HUDEP-2 (cell line): ENCODE data around the gene CXXC4.

ENCODE experiments used
- DNase-seq, 76 experiments: peaks; one replicate each; lab custom pipeline; 2025; ENCODE audit not compliant: unreplicated experiment in 76 of 76; lab: John Stamatoyannopoulos, UW

The CXXC4 gene

DNA sequence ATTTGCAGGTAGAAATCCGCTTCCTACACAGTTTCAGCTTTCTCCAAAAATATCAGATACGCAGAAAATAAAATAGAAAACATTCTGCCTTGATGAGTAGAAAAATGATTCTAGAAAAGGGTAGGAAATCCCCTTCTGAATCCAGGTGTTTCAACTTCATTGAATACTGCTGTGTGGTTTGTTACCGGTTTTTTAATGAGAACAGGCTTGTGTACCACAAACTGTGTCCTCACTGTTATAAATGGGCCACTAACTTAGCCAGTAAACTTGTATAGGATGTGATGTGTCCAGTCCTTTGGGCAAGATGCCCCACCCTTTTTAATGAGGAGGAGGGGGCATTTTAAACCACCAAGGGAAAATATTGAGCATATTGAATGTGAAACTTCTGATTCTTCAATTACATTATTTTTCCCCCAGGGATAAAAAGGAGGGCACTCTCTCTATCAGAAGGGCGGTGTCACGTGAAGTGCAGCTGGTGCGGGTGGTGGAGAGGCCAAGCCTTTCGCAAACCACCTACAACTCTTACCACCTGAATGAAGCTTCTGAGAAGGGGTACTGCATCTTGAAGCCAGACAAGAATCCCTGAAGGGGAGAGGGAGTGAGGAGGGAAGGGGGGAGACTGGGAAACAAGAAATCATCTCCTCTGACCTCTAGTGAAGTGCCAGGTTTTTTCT is 4.5 kb downstream of the CXXC4 start:
- peak in 1 of 76 experiments; percentile 1 for DNase-seq

DNA sequence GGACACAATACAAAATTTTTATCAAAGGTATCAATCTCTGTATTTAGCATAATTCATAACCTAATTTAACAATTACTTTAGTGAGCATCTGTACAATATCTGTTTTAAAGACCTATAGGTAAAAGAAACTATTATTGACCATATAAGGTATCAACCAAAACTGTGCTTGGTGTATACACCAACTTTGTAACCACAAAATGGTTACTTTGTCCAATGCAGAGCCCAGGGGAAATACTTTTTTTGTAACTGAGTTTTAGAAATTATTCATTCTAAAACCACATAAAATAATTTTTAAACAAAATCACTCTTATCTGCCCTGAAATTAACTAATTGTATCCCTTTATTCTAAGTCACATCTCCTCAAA is 5.0 kb downstream of the CXXC4 start:
- DNase-seq, result no peak

DNA sequence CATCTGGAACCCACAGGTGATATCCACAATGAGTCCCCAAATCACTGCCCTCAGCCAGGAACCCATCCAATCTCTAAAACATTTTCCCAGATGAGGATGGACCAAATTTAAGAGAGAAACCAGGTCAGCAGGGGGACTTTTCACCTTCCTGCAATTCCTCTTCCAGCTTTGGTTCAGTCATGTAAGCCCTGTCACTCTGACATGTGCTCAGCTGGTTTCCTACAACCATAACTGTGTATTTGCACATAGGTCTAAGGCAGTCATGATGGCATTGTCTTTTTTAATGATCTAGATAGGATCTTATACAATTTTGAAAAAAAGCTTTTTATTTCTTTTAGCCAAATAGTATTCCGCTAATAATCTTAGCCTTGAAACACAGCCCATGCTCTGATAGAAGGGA is 6.5 kb downstream of the CXXC4 start:
- DNase-seq, result no peak

DNA sequence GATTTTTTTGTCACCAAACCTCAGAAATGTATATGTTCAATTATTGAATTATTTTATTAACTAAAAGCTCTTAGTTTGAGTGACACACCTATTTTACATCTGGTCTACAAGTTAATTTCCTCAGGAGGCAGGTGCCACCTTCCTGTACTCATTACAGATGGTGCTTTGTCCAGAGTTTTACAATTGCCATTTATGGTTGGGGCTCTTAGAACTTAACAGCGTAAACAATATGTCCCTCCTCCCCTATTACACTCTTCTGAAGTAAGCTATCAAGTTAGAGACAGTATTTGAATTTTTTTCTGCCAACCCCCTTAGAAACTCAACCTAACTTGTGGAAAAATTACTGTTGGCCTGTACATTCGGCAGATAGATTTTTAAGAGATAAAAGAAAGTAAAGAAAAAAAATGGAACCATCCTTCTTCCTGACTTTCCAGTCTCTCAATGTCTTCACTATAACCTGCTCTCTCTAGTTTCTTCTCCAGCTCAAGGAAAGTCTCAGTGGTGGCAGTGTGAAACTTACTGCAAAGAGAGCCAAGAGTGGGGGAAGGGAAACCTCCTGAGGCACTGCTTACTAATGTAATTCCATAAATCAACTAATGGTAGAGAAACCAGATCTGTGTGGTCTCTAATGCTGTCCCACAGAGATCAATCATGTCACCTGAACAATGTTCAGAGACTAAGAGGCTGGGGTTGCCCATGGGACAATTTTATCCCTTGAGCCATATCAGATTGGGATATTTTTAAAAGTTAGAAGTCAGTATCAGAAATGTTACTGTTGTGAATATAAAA is 7.8 kb downstream of the CXXC4 start:
- no peak for DNase-seq

DNA sequence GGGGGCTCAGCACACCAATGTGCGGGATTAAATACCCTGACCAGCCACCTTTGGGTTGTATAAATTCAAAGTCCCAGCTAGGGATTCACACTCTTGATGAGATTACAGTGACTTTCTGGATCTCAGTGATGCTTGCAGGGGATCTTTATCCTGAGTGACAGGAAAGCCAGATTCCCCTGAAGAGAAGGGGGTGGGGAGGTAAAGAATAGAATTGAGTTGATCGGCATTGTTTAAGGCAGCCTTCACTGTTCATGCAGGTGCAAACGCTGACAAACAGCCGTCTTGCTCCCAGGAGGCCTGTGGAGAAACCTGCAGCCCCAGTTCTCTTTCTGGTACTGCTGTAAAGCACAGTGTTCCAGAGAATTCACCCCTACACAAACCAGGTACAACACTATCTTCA is 19.0 kb downstream of the CXXC4 start:
- DNase-seq, result no peak

DNA sequence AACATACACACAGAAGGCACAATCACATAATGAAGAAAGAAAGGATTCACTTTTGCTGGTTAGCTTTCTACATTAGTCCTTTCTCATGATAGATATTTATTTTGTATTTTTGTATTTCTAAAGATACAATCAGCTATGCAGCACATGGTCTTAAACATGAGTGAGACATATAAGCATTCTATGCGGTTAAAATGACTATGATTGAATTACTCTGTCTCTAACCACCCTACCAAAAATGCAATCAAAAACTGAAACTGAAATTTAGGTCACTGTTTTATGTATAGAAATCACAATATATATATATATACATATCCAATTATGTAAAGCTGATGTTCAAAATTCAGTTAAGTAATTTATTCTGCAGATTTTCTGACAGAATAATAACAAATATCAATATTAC is 21.9 kb downstream of the CXXC4 start:
- DNase-seq, result no peak

DNA sequence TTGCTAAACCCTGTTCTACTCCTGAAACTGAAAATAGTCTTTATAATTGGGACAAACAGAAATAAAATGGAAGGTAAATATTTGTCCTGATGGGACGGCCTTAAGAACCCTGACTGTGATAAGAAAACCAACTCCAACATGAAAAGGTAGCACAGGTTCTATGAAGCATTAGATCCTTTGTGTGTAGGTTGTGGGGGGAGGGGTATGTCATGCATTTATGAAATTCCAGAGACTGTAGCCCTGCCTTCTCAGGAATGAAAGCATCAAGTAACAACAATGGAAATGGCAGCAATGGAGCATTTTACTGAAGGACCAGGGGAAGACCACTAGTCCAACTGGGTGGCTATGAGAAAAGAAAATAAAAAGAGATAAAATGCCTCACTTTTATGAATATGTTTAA is 23.9 kb downstream of the CXXC4 start:
- DNase-seq, result no peak

DNA sequence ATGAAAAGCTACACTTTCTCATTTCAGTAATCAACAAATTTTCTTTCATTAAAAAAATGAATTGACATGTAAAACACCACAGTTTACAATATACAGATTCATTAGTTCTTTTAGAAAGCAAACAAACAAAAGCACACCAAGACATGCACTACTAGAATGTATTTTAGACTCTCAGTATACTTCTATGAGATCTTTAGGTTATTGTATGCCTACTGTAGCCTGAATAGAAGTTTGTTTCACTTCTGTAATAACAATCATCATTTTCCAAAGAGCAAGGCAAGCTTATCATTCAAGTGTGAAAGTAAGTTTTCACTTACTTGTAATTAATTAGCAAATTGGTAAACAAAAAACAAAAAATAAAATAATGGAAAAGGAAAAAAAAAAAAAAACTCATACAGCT is 24.9 kb downstream of the CXXC4 start:
- no peak for DNase-seq

DNA sequence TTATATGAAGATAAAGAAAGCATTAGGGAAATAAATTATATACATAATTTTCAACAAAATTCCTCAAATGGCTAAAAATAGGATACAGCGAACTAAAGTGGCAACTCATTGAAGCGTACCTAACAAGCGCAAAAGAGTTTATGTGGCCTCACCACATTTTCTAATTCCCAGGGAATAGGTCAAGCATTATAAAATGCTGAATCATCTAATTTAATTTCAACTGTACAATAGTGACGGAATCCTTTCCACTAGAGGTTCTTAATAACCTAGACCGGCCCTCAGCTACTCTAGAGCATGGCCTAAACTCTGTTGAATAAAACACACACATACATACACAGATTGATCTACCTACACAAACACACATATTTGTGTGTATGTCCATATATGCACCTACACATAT is 29.1 kb downstream of the CXXC4 start:
- DNase-seq, result no peak

DNA sequence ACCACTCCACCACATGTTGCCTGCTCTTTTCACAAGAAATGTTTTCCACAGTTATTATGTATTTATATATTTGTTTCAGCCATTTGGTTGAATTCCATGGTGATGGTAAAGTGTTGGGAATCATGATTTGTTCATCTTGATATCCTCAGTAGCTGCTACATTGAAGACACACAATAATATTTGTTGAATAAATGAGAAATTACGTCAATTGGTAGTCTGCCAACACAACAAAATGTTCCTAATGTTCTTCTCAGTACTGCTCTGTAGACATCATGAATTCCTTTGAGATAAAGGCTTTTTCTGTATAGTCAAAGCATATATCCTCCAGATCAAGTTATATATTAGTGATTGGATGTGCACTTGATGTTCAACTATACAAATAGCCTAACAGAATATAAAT is 29.5 kb downstream of the CXXC4 start:
- no peak for DNase-seq

DNA sequence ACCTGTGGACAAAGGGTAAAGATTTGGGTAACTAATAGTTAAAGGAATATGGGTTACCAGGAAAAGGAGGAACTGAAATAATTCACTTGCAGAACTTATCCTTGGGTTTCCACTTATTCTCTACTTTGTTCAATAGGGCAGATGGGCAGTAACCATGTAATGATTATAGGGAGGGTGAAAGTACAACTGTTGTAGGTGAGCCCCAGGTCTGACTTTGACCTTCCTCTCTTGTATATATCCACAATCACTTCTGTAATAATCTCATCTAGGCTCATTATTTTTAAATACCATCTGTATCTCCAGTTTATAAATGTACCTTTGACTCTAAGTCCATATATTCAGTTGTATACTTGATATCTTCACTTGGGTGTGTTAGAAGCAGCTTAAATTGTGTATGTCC is 32.1 kb downstream of the CXXC4 start:
- DNase-seq, result no peak

DNA sequence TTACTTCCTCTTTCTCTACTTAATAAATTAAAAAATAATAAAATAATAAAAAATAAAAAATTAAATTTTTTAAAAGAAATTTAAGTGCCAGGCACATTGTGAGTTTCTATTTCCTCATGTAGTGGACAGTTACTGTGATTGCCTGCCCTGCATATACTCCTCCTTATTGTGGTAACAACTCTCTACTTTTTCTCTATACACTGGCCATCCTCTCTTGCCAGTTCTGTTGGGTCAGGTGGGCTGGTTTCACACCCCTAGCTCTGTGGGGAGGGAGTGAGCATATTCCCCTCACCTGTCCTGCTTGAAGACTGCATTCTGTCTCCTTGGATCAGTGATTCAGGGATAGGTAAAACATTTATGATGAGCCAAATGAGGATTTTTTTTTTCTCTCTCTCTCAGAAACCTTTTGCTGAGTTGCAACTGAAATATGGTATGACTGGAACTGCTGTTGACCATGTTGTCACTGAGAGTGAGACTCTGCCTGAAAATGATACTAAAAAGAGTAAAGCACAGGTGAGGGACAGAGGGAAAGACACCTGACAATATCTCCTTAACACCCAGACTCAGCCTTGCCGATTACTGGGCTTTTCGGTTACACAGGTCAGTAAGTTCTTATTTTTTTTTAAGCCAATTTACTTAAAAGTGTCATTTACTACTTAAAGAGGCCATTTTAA is 37.2 kb downstream of the CXXC4 start:
- DNase-seq, result no peak

DNA sequence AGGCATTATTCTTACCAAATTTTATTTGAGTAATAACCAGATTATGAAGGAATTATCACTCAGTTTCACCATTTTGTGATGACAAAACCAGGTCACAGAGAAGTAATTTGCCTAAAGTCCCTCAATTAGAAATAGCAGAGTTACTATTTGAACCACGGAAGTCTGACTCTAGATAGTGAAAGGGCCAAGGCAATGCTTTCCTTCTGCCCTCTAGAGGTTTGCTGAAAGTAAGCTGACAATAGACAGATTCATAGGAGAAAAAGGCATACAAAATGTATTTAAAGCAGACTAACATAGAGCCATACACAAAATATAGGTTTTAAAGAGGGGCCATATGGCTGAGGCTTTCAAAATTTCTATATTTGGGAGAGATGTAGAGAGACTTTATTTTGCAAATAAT is 43.1 kb downstream of the CXXC4 start:
- DNase-seq, result no peak

DNA sequence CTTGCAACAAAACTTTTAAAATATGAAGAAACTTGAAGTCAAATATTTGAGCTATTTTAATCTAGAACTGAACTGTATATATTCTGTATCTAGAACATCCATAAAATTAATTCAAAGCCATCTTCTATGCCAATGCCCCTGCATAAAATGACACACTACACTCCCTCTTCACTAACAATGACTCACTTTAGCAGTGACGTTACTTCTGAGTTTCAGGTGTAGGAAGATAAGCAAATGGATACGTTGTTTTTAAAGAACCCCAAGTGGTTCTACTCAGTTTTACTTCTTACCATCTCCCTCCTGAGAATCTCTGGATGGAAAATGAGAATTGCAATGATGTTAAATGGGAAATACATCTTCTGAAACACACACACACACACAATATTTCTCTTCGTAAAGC is 45.2 kb downstream of the CXXC4 start:
- DNase-seq, result no peak

DNA sequence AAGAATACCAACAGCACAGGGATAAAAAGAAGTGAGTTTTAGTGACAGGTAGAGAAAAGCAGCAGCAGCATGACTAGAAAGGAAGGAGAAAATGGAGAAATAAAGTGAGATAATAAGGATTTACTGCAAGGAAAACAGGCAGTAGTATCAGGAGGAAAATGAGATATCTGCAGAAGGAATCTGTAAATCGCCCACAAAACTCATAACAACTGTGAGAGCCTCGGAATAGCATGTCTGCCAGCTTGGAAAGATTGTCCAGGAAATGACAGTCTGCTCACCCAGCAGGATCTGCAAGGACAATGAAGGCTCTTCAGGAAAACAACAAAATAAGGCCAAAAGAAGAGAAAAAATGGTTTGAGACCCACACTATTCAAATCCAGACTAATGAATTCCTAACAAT is 47.4 kb downstream of the CXXC4 start:
- DNase-seq, result no peak

DNA sequence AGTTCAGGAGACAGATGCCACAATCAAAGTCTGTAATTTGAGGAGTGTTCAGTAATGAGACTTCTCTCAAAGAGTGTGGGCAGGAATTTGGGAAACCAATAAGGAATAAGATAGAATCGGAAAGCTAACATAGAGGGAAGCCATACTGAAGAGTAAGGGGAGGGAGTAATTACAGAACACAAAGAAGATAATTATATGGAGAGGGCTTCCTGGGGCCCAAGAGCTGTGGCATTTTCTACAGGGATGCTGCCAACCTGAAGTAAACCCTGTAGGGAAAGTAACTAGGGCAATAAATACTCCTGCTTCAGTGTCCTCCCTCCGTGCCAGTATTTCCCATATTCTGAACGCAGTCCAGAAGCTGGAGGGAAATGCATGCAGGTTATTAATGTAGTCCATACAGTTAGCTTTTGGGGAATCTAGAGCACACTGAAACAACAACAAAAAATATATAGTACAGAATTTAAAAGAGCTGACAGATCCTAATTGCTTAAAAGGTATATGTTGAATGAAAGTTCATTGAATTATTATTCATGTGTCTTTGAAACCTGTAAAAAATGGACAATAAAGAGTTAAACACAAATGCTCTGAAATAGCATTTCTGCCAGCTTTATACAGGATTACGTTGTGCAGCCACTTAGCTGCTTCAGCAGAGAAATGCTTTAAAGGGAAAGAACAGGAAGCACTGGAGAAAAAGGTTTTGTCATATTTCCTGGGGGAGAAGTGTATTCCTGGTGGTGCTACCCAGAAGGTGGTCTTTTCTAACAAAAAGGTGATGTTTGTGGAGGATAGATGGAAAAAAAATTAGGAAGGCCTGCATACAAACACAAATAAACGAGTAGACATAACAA is 48.0 kb downstream of the CXXC4 start:
- no peak for DNase-seq

DNA sequence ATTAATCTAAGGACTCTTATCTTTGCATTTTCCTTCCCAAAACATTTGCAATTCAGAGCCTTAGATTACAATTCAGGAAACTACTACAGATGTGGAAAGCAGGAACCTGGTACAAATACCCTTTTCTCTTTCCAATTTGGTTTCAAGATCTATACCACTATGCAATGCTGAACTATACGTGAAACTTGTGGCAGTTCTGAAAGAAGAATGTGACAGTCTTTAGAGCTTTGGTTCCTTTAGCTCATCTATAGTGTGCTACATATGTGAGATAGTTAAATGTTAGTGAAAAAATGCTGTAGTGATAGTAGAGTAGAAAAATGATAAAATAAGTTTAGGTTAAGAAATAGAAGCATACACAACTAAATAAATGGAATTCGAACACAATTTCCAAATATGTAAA is 50.0 kb downstream of the CXXC4 start:
- no peak for DNase-seq

DNA sequence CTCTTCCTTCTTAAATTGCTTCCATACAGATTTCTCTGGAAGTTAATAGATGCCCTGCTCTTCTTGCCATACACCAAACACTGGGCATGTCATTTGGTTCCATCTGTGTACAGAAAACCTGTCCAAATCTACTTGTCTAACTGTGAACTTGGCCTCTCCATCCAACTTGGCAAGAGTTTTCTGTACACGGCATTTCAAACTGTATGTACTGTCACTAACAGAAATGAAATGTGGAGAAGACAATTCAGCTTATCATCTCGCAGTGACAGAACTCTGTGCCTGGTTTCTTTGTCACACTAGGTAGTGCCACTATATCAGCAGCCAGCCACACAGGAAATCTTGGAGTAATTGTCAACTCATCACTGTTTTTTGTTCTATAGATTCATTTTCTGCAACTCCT is 58.2 kb downstream of the CXXC4 start:
- DNase-seq, result no peak

DNA sequence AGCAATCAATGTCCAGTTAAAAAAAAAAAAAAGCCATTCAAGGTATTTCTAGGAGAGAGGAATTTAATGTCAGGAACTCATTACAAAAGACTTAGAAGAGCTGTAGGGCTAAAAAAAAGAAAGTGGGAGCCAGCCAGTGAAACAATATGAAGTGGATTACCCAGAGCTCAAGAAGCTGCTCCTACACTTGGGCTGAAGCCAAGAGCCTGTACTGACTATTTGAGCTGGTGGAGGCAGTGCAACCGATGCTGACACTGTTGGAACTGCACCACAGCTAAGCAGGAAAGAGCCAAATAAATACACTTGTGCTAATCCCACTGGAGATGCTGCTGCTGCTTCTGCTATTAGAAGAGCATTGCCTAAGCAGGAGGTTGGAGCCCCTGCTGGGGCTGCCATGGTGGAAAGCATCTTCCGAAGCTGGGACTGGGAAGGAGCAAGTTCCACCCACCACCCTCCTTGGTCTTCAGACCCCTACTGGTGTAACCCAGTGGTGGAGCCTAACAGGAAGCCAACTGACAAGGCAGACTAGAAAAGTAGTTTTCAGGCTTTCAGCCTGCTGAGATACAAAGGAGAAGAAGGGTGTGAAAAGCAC is 65.4 kb downstream of the CXXC4 start:
- DNase-seq, result no peak

DNA sequence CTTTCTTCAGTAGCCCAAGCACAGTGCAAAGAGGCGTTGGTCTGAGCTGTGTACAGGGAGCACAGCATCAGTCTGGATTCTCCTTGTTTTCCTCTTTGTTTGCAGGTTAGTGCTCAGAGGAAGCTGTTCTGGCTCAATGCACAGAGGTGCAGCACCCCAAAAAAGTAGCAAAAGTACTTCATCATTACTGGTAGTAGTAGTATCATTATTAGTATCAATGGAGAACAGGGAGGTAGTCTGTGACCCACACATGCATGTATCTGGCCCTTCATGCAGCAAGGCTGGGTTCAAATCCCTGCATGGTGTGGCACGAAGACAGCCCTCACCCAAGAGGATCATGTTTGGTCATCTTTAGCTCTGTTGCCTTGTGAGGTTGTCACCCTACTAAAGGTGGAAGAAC is 68.7 kb downstream of the CXXC4 start:
- no peak for DNase-seq

DNA sequence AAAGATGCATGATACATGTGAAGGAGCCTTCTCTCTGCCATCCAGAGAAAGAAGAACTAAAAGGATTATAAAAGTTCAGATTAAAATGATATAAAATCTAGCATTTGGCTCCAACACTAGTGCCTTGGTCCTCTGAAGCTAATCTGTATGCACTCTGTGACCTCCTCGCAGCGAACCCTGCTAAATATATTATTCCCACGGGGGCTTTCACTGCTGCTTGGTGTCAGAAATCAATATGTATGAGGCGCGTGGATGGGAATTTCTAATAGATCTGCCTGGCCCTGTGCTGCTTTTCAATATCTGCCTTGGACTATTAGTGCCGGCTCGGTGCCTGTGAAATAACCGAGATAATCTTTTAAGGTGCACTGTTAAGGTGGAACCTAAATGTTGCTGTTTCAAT is 69.7 kb downstream of the CXXC4 start:
- DNase-seq, result no peak
